ENCODE measurements around the gene ACKR3. TPM values are rescaled to one million over a fixed set of nuclear protein-coding genes. Genes with fewer than 3 reads are reported as not detected.

The ACKR3 gene
- total and polyA plus RNA-seq, 10 of the 15 experiments (the other 5 are each of a cell fraction or from before 2014, with no cell fraction given) = 3.0 to 154 (median 6.4) TPM

DNA sequence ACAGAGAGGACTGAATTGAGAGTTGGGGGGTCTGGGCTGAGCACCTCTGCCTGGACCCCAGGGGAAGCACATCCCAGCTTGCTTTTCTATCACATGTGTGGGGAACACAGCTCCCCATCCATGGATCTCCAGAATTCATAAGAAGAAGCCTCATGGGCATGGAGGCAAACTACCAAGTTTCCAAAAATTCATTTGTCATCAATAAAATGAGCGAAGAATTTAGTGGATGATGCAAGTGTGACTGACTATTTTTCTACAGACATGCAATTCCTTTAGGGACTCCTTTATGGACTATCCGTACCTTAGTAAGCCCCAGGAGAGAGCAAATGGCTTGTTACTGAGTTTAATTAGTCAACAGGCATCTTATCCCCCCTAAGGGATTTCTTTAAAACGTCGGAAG lies 33.1 kb downstream of the ACKR3 start (continued):
- TF ChIP-seq RELA (IDR thresholded peaks at IDR 0.05; ENCODE audit: borderline replicate concordance, partially characterized antibody) (no peak), ZNF274 (IDR thresholded peaks at IDR 0.05; ENCODE audit: insufficient read depth, insufficient read length) (no peak)

DNA sequence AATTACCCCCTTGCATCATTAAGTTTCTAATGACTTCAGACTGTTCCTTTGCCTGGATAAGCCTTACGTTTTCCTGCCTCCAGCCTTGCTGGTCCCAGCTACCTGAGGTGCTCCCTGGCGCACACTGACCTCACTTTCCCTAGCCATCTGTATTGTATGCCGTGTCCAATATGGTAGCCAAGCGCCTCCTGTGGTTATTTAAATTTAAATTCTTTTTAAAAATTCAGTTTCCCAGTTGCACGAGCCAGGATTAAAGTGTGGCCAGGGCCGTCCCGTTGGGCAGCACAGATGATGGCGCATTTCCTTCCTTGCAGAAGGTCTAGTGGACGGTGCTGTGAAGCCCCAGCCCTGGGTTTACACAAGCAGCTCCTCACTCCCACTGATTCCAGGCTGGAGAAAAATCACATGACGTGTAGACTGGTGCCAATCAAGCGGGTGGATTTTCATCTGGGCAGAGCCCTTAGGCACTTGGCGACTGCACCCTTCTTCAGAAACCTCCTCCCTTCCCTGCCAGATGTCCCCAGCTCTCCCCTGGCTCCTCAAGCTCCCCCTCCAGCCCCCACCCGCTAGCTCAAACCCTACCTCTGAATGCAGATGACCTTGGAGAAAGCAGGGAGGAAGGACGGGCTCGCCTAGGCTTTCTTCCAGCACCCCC lies 33.9 kb downstream of the ACKR3 start:
- FAIRE-seq (no peak), ATAC-seq (no peak), DNase-seq (ENCODE audit: low read depth, low spot score) (no peak)
- H2AFZ ChIP-seq (ENCODE audit: control insufficient read depth, low read depth, low read length) = no peak overlapping the region
- RAD21 ChIA-PET (ENCODE audit: unreplicated experiment) = no interaction called here
- WGBS (ENCODE audit: insufficient coverage, insufficient replicate concordance, low lambda C conversion rate, missing lambda C conversion rate) = 57% methylated on average over 15 of the region's 15 CpGs
- no peak overlapping the region for H3K9ac ChIP-seq (ENCODE audit: control insufficient read depth, insufficient read depth, low read length)
- in situ Hi-C loops (cut with MboI) (no loop called here), intact Hi-C loops (cut with micrococcal nuclease; ENCODE audit: unreplicated experiment) (no loop called here)
- no peaks in the 10 kb centered on the region for H3K4me1 ChIP-seq (ENCODE audit: control insufficient read depth, insufficient read depth, low read length)
- SMC1A ChIA-PET (ENCODE audit: uncharacterized antibody, unreplicated experiment) = interaction anchor here (1.3 kb wide), 1 partner anchor 91 kb away, joined by 4 read pairs; no protein-coding TSS in a partner anchor
- CTCF ChIA-PET = no interaction called here
- no peaks in the 10 kb centered on the region; a peak in 2 of 4 replicates for H3K27me3 ChIP-seq (replicated peaks in 1 of 2; ENCODE audit: control insufficient read depth in 2 of 2, insufficient read depth in 2 of 2, low read length in 1 of 2)
- no peaks in the 10 kb centered on the region; the same call in 2 of the 3 replicates for H3K9me3 ChIP-seq (replicated peaks; ENCODE audit: control insufficient read depth, insufficient read depth, low read length)
- H3K79me2 ChIP-seq (ENCODE audit: control insufficient read depth, insufficient read depth, low read length) = no peaks in the 10 kb centered on the region
- no TSS peak for BruUV-seq (replicated peaks)
- H4K20me1 ChIP-seq (ENCODE audit: control insufficient read depth, insufficient read depth) = no peaks in the 10 kb centered on the region
- no peaks in the 10 kb centered on the region for H3K36me3 ChIP-seq (ENCODE audit: control insufficient read depth in 2 of 2, insufficient read depth in 2 of 2, low read length in 1 of 2)
- no peak overlapping the region for H3K27ac ChIP-seq (ENCODE audit: control insufficient read depth, insufficient read depth)
- TF ChIP-seq LARP7 (IDR thresholded peaks at IDR 0.05) = no peak
- no peak overlapping the region for H3K4me3 ChIP-seq
- H3K4me2 ChIP-seq (ENCODE audit: control insufficient read depth, insufficient read depth) = no peak overlapping the region
- POLR2A ChIA-PET = no interaction called here

DNA sequence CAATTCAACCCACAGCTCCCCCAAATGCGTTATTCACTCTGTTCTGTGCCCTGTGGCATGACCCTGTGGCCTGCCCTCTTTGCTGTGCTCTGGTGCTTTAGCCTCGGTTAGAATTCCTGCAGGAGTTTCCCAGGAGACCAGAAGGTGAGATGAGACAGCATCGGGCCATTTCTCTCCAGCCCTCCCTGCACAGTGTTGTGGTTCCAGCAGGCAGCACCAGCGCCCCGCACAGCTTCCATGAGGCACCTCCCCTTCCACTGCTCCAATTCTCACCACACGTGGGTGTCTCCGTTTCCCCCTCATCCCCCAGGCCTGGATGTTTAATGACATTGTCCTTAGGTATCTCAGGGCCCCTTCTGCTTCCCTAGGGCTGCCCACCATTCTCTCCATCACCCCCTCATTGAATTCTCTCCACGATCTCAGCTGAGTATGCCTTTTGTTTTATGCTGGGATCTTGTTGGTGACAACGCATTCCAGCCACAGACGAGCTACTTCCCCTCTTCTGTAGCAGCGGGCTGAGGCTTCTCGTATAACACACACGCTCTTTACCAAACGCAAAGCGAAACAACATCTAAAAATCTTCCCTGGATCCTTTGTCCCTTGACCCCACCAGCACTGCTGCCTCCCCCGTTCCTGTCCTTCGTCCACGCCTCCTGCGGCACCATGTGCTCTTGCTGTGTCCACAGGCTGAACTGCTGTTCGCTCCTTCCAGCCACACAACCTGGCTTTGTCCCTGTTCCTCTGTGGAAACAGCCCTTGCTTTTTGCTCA lies 35.1 kb downstream of the ACKR3 start:
- ATAC-seq (no peak), DNase-seq (ENCODE audit: low read depth, low spot score) (no peak), FAIRE-seq (no peak)
- Histone ChIP-seq H3K9me3 (replicated peaks; ENCODE audit: control insufficient read depth, insufficient read depth, low read length) (no peaks in the 10 kb centered on the region; the same call in 2 of the 3 replicates), H3K36me3 (ENCODE audit: control insufficient read depth in 2 of 2, insufficient read depth in 2 of 2, low read length in 1 of 2) (no peaks in the 10 kb centered on the region), H3K9ac (ENCODE audit: control insufficient read depth, insufficient read depth, low read length) (no peak overlapping the region), H3K4me3 (no peak overlapping the region), H3K27me3 (replicated peaks in 1 of 2; ENCODE audit: control insufficient read depth in 2 of 2, insufficient read depth in 2 of 2, low read length in 1 of 2) (no peaks in the 10 kb centered on the region; a peak in 2 of 4 replicates), H3K4me2 (ENCODE audit: control insufficient read depth, insufficient read depth) (no peak overlapping the region), H2AFZ (ENCODE audit: control insufficient read depth, low read depth, low read length) (no peak overlapping the region), H3K79me2 (ENCODE audit: control insufficient read depth, insufficient read depth, low read length) (no peaks in the 10 kb centered on the region), H3K4me1 (ENCODE audit: control insufficient read depth, insufficient read depth, low read length) (no peaks in the 10 kb centered on the region), H3K27ac (ENCODE audit: control insufficient read depth, insufficient read depth) (no peak overlapping the region), H4K20me1 (ENCODE audit: control insufficient read depth, insufficient read depth) (no peaks in the 10 kb centered on the region)
- intact Hi-C loops (cut with micrococcal nuclease; ENCODE audit: unreplicated experiment) (no loop called here), in situ Hi-C loops (cut with MboI) (no loop called here)
- CTCF ChIA-PET = interaction anchor here (1.1 kb wide), 1 partner anchor 33 kb away, joined by 3 read pairs; no protein-coding TSS in a partner anchor
- BruUV-seq (replicated peaks) = no TSS peak
- POLR2A ChIA-PET = no interaction called here
- RAD21 ChIA-PET (ENCODE audit: unreplicated experiment) = interaction anchor here (0.5 kb wide), 1 partner anchor 33 kb away, joined by 3 read pairs; no protein-coding TSS in a partner anchor
- no peak for TF ChIP-seq NRF1 (conservative IDR thresholded peaks at IDR 0.05; ENCODE audit: low read depth, low read length)
- SMC1A ChIA-PET (ENCODE audit: uncharacterized antibody, unreplicated experiment) = interaction anchor here (1.3 kb wide), 1 partner anchor 92 kb away, joined by 4 read pairs; no protein-coding TSS in a partner anchor
- 29% methylated on average over 20 of the region's 20 CpGs for WGBS (ENCODE audit: insufficient coverage, insufficient replicate concordance, low lambda C conversion rate, missing lambda C conversion rate)
